GM20000 (cell line): ENCODE data around the gene SETD6.

Source experiments
- DNase-seq: peaks from one replicate; pipeline ENCODE4 v3.0.0; 2012; ENCODE audit warnings: low spot score
- TF ChIP-seq, protein P1 (sequence below): IDR thresholded peaks from 2 replicates; pipeline ENCODE4 v1.5.1; 2012; ENCODE audit warnings: mild to moderate bottlenecking, control low read depth; ENCODE audit errors: extremely low read depth, missing control alignments

The SETD6 gene

GRCh38 chr16:58536278-58536677 is 21.0 kb downstream of the SETD6 start:
- DNase-seq = no peak
- TF ChIP-seq, protein P1, sequence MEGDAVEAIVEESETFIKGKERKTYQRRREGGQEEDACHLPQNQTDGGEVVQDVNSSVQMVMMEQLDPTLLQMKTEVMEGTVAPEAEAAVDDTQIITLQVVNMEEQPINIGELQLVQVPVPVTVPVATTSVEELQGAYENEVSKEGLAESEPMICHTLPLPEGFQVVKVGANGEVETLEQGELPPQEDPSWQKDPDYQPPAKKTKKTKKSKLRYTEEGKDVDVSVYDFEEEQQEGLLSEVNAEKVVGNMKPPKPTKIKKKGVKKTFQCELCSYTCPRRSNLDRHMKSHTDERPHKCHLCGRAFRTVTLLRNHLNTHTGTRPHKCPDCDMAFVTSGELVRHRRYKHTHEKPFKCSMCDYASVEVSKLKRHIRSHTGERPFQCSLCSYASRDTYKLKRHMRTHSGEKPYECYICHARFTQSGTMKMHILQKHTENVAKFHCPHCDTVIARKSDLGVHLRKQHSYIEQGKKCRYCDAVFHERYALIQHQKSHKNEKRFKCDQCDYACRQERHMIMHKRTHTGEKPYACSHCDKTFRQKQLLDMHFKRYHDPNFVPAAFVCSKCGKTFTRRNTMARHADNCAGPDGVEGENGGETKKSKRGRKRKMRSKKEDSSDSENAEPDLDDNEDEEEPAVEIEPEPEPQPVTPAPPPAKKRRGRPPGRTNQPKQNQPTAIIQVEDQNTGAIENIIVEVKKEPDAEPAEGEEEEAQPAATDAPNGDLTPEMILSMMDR = no peak

GRCh38 chr16:58537124-58537906 is 22.0 kb downstream of the SETD6 start:
- DNase-seq = no peak
- TF ChIP-seq, protein P1 = no peak

DNA sequence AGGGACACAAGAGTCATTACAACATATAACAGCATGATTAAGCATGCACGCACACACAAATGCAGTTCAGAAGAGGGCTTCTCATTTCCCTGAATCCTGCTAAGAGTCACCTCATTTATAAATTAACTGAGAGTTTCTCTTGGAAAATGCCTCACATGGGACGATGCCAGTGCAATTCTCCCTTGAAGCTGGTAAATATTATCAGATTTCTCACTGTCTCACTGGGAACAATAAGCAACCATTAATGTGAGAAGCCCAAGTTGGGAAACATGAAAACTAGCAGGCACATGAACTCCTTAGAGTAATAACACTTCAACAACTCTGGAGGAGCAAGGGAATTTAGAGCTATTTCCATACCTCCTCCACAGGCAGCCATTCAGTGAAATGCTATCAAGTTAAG is 26.4 kb downstream of the SETD6 start:
- DNase-seq = no peak
- TF ChIP-seq, protein P1 = no peak

GRCh38 chr16:58542291-58542690 is 27.0 kb downstream of the SETD6 start:
- TF ChIP-seq, protein P1 = no peak
- no peak for DNase-seq

GRCh38 chr16:58543685-58544084 is 28.4 kb downstream of the SETD6 start:
- TF ChIP-seq, protein P1 = no peak
- no peak for DNase-seq

- TF ChIP-seq, protein P1 = no peak
- DNase-seq = no peak
These were observed 33.1 kb downstream of the SETD6 start for GRCh38 chr16:58548378-58548777.

- TF ChIP-seq, protein P1 = no peak
- DNase-seq = no peak
These were observed 36.2 kb downstream of the SETD6 start for GRCh38 chr16:58551496-58551895.
